MM.1S (cell line): ENCODE measurements around the gene ELMO3.

ENCODE experiments used
- EZH2 ChIP-seq: fragments of 300-600 bp; sonication (generic); optimal IDR thresholded peaks from 2 replicates; pipeline ENCODE3; 2017; ENCODE audit warnings: low read depth, mild to moderate bottlenecking, antibody characterized with exemption, low read length, mixed read lengths
- TF ChIP-seq, protein P1 (sequence below): fragments of 300-600 bp; sonication (generic); IDR thresholded peaks from 2 replicates; pipeline ENCODE4 v1.5.1; 2016; ENCODE audit warnings: antibody characterized with exemption, low read length, mixed read lengths

DNA sequence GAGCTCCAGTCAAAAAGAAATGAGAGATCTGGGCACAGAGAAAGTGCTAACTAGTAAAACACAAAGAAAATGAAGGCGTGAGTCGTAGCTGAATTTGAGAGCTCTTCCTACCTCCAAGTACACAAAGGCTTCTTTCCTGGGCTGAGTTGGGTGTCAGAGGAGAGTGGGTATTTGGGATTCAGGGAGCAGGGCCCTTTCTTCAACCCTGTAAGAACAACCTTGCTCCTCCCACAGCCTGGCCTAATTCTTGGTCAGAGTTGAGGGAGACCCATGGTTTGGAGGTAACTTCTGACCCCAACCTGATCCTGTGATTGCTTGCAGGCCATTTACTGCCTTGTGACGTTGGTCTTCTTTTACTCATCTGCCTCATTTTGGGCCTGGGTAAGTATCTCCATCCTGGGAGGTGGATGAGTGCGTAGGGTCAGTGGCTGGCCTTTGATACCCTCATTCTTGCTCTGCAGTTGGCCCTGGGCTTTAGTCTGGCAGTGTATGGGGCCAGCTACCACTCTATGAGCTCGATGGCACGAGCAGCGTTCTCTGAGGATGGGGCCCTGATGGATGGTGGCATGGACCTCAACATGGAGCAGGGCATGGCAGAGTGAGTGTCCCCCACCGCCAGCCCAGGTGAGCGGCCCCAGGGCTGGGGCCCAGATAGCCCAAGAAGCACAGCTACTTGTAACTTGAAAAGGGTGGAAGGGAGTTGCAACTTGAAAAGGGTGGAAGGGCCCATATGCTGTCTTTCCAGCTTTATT is 29.3 kb downstream of the ELMO3 start:
- TF ChIP-seq, protein P1, sequence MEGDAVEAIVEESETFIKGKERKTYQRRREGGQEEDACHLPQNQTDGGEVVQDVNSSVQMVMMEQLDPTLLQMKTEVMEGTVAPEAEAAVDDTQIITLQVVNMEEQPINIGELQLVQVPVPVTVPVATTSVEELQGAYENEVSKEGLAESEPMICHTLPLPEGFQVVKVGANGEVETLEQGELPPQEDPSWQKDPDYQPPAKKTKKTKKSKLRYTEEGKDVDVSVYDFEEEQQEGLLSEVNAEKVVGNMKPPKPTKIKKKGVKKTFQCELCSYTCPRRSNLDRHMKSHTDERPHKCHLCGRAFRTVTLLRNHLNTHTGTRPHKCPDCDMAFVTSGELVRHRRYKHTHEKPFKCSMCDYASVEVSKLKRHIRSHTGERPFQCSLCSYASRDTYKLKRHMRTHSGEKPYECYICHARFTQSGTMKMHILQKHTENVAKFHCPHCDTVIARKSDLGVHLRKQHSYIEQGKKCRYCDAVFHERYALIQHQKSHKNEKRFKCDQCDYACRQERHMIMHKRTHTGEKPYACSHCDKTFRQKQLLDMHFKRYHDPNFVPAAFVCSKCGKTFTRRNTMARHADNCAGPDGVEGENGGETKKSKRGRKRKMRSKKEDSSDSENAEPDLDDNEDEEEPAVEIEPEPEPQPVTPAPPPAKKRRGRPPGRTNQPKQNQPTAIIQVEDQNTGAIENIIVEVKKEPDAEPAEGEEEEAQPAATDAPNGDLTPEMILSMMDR: no peak
- TF ChIP-seq EZH2: no peak
